ENCODE results near the gene RAF1. TPM values are rescaled to one million over a fixed set of nuclear protein-coding genes. Genes with fewer than 3 reads are reported as not detected.
"Not testable (repeated sequence)": the region's sequence is repeated elsewhere in the genome, so short reads cannot be mapped to it uniquely, and the experiment has no call there.

RAF1 gene
- total RNA-seq, 1 experiment from 2014 or later: 68.8 TPM

GRCh38 chr3:12632523-12632922, 31.4 kb downstream of the RAF1 start:
- H3K27ac ChIP-seq (ENCODE audit: low read length): no peak overlapping the region
- TF ChIP-seq TCF7L2 (IDR thresholded peaks at IDR 0.05; ENCODE audit: low read depth, low read length) (no peak), SIN3A (IDR thresholded peaks at IDR 0.05; ENCODE audit: borderline replicate concordance, insufficient read depth, low read depth, low read length) (no peak), REST (IDR thresholded peaks at IDR 0.05; ENCODE audit: insufficient read depth in 1 of 2, low read depth in 2 of 2, low read length in 1 of 2) (no peak), CTCF (IDR thresholded peaks at IDR 0.05) (no peak), POLR2AphosphoS5 (IDR thresholded peaks at IDR 0.05; ENCODE audit: low read depth, low read length) (no peak)
- in situ Hi-C loops (cut with HindIII; ENCODE audit: low pct_unique_long_range_greater_than_20kb, low sequenced_read_pairs): no loop called here
- H3K27me3 ChIP-seq (ENCODE audit: control insufficient read depth, insufficient read depth, low read length): no peaks in the 10 kb centered on the region
- no TSS peak for BruUV-seq (replicated peaks)
- intact Hi-C loops (cut with micrococcal nuclease; ENCODE audit: unreplicated experiment): no loop called here
- no peaks in the 10 kb centered on the region for H3K36me3 ChIP-seq (ENCODE audit: control insufficient read depth, insufficient read depth, low read length)
- no peak for DNase-seq (ENCODE audit: low read depth, low spot score)
- H3K4me1 ChIP-seq (ENCODE audit: control insufficient read depth, insufficient read depth, low read length): peaks cover 19% of the 10 kb centered on the region
- H3K9me3 ChIP-seq (ENCODE audit: control insufficient read depth, insufficient read depth, low read depth, low read length): no peaks in the 10 kb centered on the region
- no peak overlapping the region for H3K4me3 ChIP-seq (ENCODE audit: low read depth in 2 of 2, low read length in 2 of 2)
- no peak for ATAC-seq
- CTCF ChIA-PET: no interaction called here
- POLR2A ChIA-PET: no interaction called here

- H3K27ac ChIP-seq (ENCODE audit: low read length); DNase-seq (ENCODE audit: low read depth, low spot score); CTCF ChIA-PET; H3K9me3 ChIP-seq (ENCODE audit: control insufficient read depth, insufficient read depth, low read depth, low read length); POLR2A ChIA-PET; BruUV-seq (replicated peaks); in situ Hi-C loops (cut with HindIII; ENCODE audit: low pct_unique_long_range_greater_than_20kb, low sequenced_read_pairs); intact Hi-C loops (cut with micrococcal nuclease; ENCODE audit: unreplicated experiment); H3K36me3 ChIP-seq (ENCODE audit: control insufficient read depth, insufficient read depth, low read length); H3K27me3 ChIP-seq (ENCODE audit: control insufficient read depth, insufficient read depth, low read length); ATAC-seq; H3K4me3 ChIP-seq (ENCODE audit: low read depth in 2 of 2, low read length in 2 of 2): not testable (repeated sequence)
- H3K4me1 ChIP-seq (ENCODE audit: control insufficient read depth, insufficient read depth, low read length): peaks cover 19% of the 10 kb centered on the region
These were observed 33.1 kb downstream of the RAF1 start for GRCh38 chr3:12630843-12631242.

- ChIA-PET CTCF (no interaction called here), POLR2A (no interaction called here)
- H3K4me3 ChIP-seq (ENCODE audit: low read depth in 2 of 2, low read length in 2 of 2): no peak overlapping the region
- in situ Hi-C loops (cut with HindIII; ENCODE audit: low pct_unique_long_range_greater_than_20kb, low sequenced_read_pairs) (no loop called here), intact Hi-C loops (cut with micrococcal nuclease; ENCODE audit: unreplicated experiment) (no loop called here)
- no peak for ATAC-seq
- no peaks in the 10 kb centered on the region for H3K27me3 ChIP-seq (ENCODE audit: control insufficient read depth, insufficient read depth, low read length)
- no TSS peak for BruUV-seq (replicated peaks)
- no peaks in the 10 kb centered on the region for H3K36me3 ChIP-seq (ENCODE audit: control insufficient read depth, insufficient read depth, low read length)
- peaks cover 19% of the 10 kb centered on the region for H3K4me1 ChIP-seq (ENCODE audit: control insufficient read depth, insufficient read depth, low read length)
- H3K9me3 ChIP-seq (ENCODE audit: control insufficient read depth, insufficient read depth, low read depth, low read length): no peaks in the 10 kb centered on the region
- no peak for DNase-seq (ENCODE audit: low read depth, low spot score)
- TF ChIP-seq REST (IDR thresholded peaks at IDR 0.05; ENCODE audit: insufficient read depth in 1 of 2, low read depth in 2 of 2, low read length in 1 of 2) (no peak), SIN3A (IDR thresholded peaks at IDR 0.05; ENCODE audit: borderline replicate concordance, insufficient read depth, low read depth, low read length) (no peak), CTCF (IDR thresholded peaks at IDR 0.05) (no peak), TCF7L2 (IDR thresholded peaks at IDR 0.05; ENCODE audit: low read depth, low read length) (no peak)
- no peak overlapping the region; the same call in 1 of the 2 replicates for H3K27ac ChIP-seq (ENCODE audit: low read length)
These were observed 33.6 kb downstream of the RAF1 start for GRCh38 chr3:12630292-12630691.
